ENCODE measurements around the gene FTH1. TPM values are rescaled to one million over a fixed set of nuclear protein-coding genes. Genes with fewer than 3 reads are reported as not detected.

The FTH1 gene
- total RNA-seq, 1 experiment from 2014 or later = 2,484 TPM

DNA sequence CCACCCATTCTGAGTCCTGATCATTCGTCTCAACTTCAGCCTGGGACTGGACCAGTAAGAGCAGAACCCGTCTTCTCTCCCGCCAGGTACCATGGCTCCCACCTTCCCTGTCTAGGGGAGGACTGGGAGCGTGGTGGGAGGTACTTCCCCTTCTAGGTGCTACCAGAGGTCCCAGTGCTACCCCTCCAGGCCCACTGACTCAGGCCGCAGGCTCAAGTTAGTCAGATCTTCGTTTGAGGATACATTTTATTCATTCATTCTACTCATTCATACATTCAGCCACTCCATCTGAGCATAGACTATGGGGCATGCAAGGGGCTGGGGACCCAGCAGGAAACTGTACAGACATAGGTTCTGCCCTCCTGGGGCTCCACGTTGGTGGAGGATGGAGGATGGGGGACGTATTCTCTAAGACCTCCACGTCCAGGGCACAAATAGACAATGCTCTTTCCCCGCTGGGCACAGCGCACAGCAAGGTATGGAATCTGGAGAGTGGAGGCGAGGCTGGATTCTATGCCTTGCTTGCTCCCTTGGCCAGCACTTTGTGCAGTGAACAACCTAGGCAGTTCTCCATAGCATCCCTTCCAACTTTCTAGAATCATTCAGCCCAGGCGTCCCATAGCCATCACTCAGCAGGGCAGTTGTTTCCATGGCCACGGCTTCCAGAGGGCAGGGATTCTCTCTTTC is 49.0 kb downstream of the FTH1 start:
- ChIA-PET CTCF (interaction anchor here (1.2 kb wide), 1 partner anchor 164 kb away, joined by 3 read pairs; no protein-coding TSS in a partner anchor), POLR2A (ENCODE audit: low non-redundant PET) (no interaction called here)
- no peak for TF ChIP-seq EZH2 (IDR thresholded peaks at IDR 0.05; ENCODE audit: borderline replicate concordance, low read depth, low read length, poor library complexity, severe bottlenecking)
- TF ChIP-seq, protein P1, sequence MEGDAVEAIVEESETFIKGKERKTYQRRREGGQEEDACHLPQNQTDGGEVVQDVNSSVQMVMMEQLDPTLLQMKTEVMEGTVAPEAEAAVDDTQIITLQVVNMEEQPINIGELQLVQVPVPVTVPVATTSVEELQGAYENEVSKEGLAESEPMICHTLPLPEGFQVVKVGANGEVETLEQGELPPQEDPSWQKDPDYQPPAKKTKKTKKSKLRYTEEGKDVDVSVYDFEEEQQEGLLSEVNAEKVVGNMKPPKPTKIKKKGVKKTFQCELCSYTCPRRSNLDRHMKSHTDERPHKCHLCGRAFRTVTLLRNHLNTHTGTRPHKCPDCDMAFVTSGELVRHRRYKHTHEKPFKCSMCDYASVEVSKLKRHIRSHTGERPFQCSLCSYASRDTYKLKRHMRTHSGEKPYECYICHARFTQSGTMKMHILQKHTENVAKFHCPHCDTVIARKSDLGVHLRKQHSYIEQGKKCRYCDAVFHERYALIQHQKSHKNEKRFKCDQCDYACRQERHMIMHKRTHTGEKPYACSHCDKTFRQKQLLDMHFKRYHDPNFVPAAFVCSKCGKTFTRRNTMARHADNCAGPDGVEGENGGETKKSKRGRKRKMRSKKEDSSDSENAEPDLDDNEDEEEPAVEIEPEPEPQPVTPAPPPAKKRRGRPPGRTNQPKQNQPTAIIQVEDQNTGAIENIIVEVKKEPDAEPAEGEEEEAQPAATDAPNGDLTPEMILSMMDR (conservative IDR thresholded peaks at IDR 0.05; ENCODE audit: low read depth, low read length) = no peak
- Histone ChIP-seq H3K27ac (ENCODE audit: low read depth, low read length, poor library complexity, severe bottlenecking) (no peak overlapping the region), H3K9me3 (ENCODE audit: low read depth, low read length, poor library complexity, severe bottlenecking) (no peaks in the 10 kb centered on the region), H3K27me3 (replicated peaks; ENCODE audit: insufficient read depth, low read depth, low read length, poor library complexity) (no peaks in the 10 kb centered on the region), H3K4me3 (ENCODE audit: low read depth, low read length, poor library complexity, severe bottlenecking) (peak overlapping the region; percentile 70), H3K36me3 (ENCODE audit: insufficient read depth, low read length, poor library complexity, severe bottlenecking) (no peaks in the 10 kb centered on the region), H3K4me1 (ENCODE audit: insufficient read depth, low read length, poor library complexity, severe bottlenecking) (peaks cover 28% of the 10 kb centered on the region)
- intact Hi-C loops (cut with micrococcal nuclease; ENCODE audit: unreplicated experiment) = no loop called here
- no TSS peak for BruUV-seq (replicated peaks)
- DNase-seq (ENCODE audit: low spot score) = no peak

DNA sequence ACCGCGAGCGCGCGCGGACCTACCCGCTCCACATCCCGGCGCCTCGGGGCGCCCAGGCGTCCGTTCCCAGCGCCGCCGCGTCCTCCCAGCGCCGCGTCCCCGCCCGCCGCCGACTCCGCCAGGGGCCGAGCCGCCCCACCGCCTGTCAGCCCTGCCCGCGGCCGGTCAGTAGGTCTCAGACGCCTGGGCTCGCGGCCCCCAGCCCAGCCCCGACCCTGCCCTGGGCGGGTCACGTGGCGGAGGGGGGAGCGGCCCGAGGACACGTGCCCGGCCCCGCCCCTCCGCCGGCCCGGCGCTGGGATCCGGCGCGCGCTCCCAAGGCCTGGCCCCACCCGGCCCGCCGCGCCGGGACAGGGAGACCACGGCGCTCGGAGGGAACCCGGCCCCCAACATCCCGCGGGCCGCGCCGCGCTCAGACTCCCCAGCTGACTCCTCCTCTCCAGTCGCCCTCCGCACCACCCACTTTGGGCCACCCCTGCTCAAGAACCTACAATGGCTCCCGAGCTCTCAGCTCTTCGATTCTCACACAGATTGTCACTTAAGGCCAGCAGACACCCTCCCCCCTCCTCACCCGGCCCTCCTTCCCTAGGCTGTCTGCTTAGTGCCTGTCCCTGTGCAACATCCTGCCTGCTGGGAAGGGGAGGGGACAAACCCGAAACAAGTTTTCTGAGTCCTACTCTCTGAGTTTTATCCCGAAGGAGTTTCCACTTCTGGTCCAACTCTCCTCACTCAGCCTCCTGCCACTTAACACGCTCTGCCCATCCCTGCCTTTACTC is 49.9 kb downstream of the FTH1 start, which contains the start of gene RAB3IL1:
Gene RAB3IL1 (minus strand): TSS at position 233 of the 776 bp plus-strand sequence. CDS start 199 bp downstream, at position 34.
- Histone ChIP-seq H3K27me3 (replicated peaks; ENCODE audit: insufficient read depth, low read depth, low read length, poor library complexity) (no peaks in the 10 kb centered on the region), H3K4me3 (ENCODE audit: low read depth, low read length, poor library complexity, severe bottlenecking) (peak within 1 kb of the TSS; percentile 70), H3K9me3 (ENCODE audit: low read depth, low read length, poor library complexity, severe bottlenecking) (no peaks in the 10 kb centered on the region), H3K4me1 (ENCODE audit: insufficient read depth, low read length, poor library complexity, severe bottlenecking) (peaks cover 20% of the 10 kb centered on the region), H3K36me3 (ENCODE audit: insufficient read depth, low read length, poor library complexity, severe bottlenecking) (no peaks in the 10 kb centered on the region), H3K27ac (ENCODE audit: low read depth, low read length, poor library complexity, severe bottlenecking) (peak within 1 kb of the TSS; percentile 22)
- intact Hi-C loops (cut with micrococcal nuclease; ENCODE audit: unreplicated experiment) = no loop called here
- ChIA-PET POLR2A (ENCODE audit: low non-redundant PET) (no interaction called here), CTCF (interaction anchor here (1.2 kb wide), 1 partner anchor 165 kb away, joined by 3 read pairs; no protein-coding TSS in a partner anchor)
- TF ChIP-seq, protein P1 (conservative IDR thresholded peaks at IDR 0.05; ENCODE audit: low read depth, low read length) = no peak
- no peak for TF ChIP-seq EZH2 (IDR thresholded peaks at IDR 0.05; ENCODE audit: borderline replicate concordance, low read depth, low read length, poor library complexity, severe bottlenecking)
- DNase-seq (ENCODE audit: low spot score) = peak; percentile 72
- BruUV-seq (replicated peaks) = no TSS peak

DNA sequence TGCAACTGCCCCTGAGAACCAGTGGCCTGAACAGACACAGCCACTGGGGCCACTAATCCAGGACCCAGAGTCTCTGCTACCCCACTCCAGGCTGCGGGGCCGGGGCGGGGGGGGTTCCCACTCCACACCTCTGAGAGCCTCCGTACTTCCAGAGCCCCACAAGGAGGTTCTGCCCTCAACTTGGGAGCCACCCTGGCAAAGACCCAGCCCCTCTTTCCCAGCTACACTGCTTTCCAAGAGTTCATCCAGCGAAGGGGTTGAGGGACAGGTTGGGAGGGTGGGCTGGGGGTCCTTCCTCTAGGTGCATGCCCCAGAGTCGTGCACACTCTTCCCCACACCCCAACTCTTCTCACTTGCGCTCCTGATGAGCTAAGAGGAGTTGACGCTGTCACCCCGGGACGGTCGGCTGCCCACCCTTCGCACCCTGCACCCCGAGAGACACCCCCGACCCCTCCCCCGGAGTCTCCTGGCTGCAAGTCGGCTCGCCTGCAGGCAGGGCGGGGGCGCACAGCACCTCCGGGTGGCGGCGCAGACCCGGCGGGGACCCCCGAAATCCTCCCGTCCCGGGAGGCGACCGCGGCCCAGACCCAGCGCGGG is 50.6 kb downstream of the FTH1 start:
- Histone ChIP-seq H3K4me3 (ENCODE audit: low read depth, low read length, poor library complexity, severe bottlenecking) (peak overlapping the region; percentile 70), H3K4me1 (ENCODE audit: insufficient read depth, low read length, poor library complexity, severe bottlenecking) (peaks cover 13% of the 10 kb centered on the region), H3K9me3 (ENCODE audit: low read depth, low read length, poor library complexity, severe bottlenecking) (no peaks in the 10 kb centered on the region), H3K27ac (ENCODE audit: low read depth, low read length, poor library complexity, severe bottlenecking) (peak overlapping the region; percentile 22), H3K27me3 (replicated peaks; ENCODE audit: insufficient read depth, low read depth, low read length, poor library complexity) (no peaks in the 10 kb centered on the region), H3K36me3 (ENCODE audit: insufficient read depth, low read length, poor library complexity, severe bottlenecking) (no peaks in the 10 kb centered on the region)
- no peak for DNase-seq (ENCODE audit: low spot score)
- POLR2A ChIA-PET (ENCODE audit: low non-redundant PET) = no interaction called here
- intact Hi-C loops (cut with micrococcal nuclease; ENCODE audit: unreplicated experiment) = no loop called here
- no TSS peak for BruUV-seq (replicated peaks)
- CTCF ChIA-PET = interaction anchor here (1.2 kb wide), 1 partner anchor 166 kb away, joined by 3 read pairs; no protein-coding TSS in a partner anchor
- no peak for TF ChIP-seq EZH2 (IDR thresholded peaks at IDR 0.05; ENCODE audit: borderline replicate concordance, low read depth, low read length, poor library complexity, severe bottlenecking)
- TF ChIP-seq, protein P1 (conservative IDR thresholded peaks at IDR 0.05; ENCODE audit: low read depth, low read length) = no peak
